ENCODE results near the gene EGFR.

EGFR gene

DNA sequence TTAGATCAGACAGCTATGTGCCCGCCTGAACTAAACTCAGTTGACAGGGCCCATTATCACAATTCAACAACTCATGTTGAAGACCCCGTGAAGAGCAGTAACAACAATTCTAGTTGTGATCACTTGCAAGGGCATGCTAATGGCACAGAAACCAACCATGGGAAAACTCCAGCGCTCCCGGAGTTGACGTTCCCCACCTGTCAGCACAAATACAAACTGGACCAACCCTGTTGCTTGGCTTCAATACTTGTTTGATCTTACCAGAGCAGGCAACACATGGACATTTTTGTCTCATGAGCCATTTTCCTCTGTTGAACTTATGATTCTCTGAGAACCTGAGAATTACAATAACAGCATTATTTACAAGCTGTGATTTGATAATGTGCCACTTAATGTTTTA is 227.4 kb downstream of the EGFR start:
- no peak for TF ChIP-seq BACH2 (CRISPR knock-in tag; IDR thresholded peaks at IDR 0.05; ENCODE audit: borderline replicate concordance)
- no peak for TF ChIP-seq ZFP30 (CRISPR knock-in tag; IDR thresholded peaks at IDR 0.05)
- no peak for TF ChIP-seq SNAI2 (CRISPR knock-in tag; IDR thresholded peaks at IDR 0.05)
- TF ChIP-seq ZNF70 (CRISPR knock-in tag; IDR thresholded peaks at IDR 0.05), result no peak
- TF ChIP-seq POU6F1 (CRISPR knock-in tag; IDR thresholded peaks at IDR 0.05; ENCODE audit: borderline replicate concordance, low read depth), result no peak
- TF ChIP-seq CSDC2 (CRISPR knock-in tag; IDR thresholded peaks at IDR 0.05), result no peak
- no peak for TF ChIP-seq ZNF8 (CRISPR knock-in tag; IDR thresholded peaks at IDR 0.05)
- no peak for TF ChIP-seq GLIS3 (CRISPR knock-in tag; IDR thresholded peaks at IDR 0.05)
- ATAC-seq, result no peak

- ATAC-seq, result peak; percentile 59
- TF ChIP-seq ZNF70 (CRISPR knock-in tag; IDR thresholded peaks at IDR 0.05) (no peak), ZNF565 (CRISPR knock-in tag; conservative IDR thresholded peaks at IDR 0.05; ENCODE audit: low read depth) (no peak), ARNTL (CRISPR knock-in tag; IDR thresholded peaks at IDR 0.05; ENCODE audit: borderline replicate concordance, low read depth) (no peak)
Measured at GRCh38 chr7:55247428-55247827, 228.6 kb downstream of the EGFR start.

DNA sequence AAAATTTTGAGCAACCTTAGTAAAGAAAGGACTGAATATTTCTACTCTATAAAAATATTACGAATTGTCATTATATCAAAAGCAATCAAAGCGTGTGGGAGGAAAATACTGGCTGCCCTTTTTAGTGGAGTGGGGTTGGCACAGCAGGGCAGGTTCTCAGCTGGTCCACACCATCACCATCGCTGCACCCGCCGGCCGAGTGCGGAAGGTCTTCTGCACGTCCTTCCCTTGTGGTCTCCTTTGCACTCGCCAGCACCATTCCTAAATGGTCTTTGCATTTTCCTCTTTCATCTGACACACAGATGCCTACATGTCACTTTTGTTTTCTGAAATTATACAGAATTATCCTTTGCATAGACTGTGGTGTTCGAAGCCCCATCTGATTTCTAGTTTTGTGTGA is 229.7 kb downstream of the EGFR start:
- TF ChIP-seq CSRNP3 (CRISPR knock-in tag; IDR thresholded peaks at IDR 0.05), result no peak
- no peak for TF ChIP-seq ZNF70 (CRISPR knock-in tag; IDR thresholded peaks at IDR 0.05)
- TF ChIP-seq BACH2 (CRISPR knock-in tag; IDR thresholded peaks at IDR 0.05; ENCODE audit: borderline replicate concordance), result no peak
- TF ChIP-seq ZNF8 (CRISPR knock-in tag; IDR thresholded peaks at IDR 0.05), result no peak
- no peak for ATAC-seq

GRCh38 chr7:55249332-55249731 is 230.5 kb downstream of the EGFR start:
- ATAC-seq, result no peak
- TF ChIP-seq ZC3H10 (CRISPR knock-in tag; IDR thresholded peaks at IDR 0.05) (no peak), TCF4 (CRISPR knock-in tag; IDR thresholded peaks at IDR 0.05; ENCODE audit: borderline replicate concordance) (no peak), SNAI2 (CRISPR knock-in tag; IDR thresholded peaks at IDR 0.05) (no peak), POU6F1 (CRISPR knock-in tag; IDR thresholded peaks at IDR 0.05; ENCODE audit: borderline replicate concordance, low read depth) (no peak), ZNF8 (CRISPR knock-in tag; IDR thresholded peaks at IDR 0.05) (no peak), CSRNP3 (CRISPR knock-in tag; IDR thresholded peaks at IDR 0.05) (no peak), ARNTL (CRISPR knock-in tag; IDR thresholded peaks at IDR 0.05; ENCODE audit: borderline replicate concordance, low read depth) (no peak), ESRRG (CRISPR knock-in tag; IDR thresholded peaks at IDR 0.05) (no peak), ZNF565 (CRISPR knock-in tag; conservative IDR thresholded peaks at IDR 0.05; ENCODE audit: low read depth) (no peak)

DNA sequence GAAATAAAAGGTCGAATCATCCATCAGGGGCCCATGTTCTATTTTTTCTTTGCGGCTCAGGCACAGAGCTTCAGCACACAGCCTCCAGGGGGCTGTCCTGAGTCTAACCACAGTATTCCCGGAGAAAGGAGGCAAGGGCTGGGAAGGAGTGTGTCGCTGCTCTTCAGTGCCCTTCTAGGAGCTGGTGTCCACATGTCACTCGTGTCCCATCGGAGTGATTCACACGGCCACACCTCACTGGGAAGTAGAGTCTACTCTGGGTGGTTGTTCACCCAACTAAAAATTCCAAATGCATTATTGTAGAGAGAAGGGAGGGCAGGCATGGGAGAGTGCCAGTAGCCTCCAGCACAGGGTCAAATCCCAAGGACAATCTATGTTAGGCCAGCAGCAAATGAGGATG is 231.5 kb downstream of the EGFR start:
- TF ChIP-seq, protein P1, sequence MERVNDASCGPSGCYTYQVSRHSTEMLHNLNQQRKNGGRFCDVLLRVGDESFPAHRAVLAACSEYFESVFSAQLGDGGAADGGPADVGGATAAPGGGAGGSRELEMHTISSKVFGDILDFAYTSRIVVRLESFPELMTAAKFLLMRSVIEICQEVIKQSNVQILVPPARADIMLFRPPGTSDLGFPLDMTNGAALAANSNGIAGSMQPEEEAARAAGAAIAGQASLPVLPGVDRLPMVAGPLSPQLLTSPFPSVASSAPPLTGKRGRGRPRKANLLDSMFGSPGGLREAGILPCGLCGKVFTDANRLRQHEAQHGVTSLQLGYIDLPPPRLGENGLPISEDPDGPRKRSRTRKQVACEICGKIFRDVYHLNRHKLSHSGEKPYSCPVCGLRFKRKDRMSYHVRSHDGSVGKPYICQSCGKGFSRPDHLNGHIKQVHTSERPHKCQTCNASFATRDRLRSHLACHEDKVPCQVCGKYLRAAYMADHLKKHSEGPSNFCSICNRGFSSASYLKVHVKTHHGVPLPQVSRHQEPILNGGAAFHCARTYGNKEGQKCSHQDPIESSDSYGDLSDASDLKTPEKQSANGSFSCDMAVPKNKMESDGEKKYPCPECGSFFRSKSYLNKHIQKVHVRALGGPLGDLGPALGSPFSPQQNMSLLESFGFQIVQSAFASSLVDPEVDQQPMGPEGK (CRISPR knock-in tag; IDR thresholded peaks at IDR 0.05; ENCODE audit: borderline replicate concordance), result no peak
- TF ChIP-seq OSR1 (CRISPR knock-in tag; IDR thresholded peaks at IDR 0.05), result no peak
- no peak for TF ChIP-seq GLIS3 (CRISPR knock-in tag; IDR thresholded peaks at IDR 0.05)
- TF ChIP-seq ZNF70 (CRISPR knock-in tag; IDR thresholded peaks at IDR 0.05), result no peak
- TF ChIP-seq ISL1 (CRISPR knock-in tag; IDR thresholded peaks at IDR 0.05), result no peak
- no peak for TF ChIP-seq ESRRG (CRISPR knock-in tag; IDR thresholded peaks at IDR 0.05)
- TF ChIP-seq ZC3H10 (CRISPR knock-in tag; IDR thresholded peaks at IDR 0.05), result no peak
- TF ChIP-seq SNAI2 (CRISPR knock-in tag; IDR thresholded peaks at IDR 0.05), result no peak
- TF ChIP-seq ARNTL (CRISPR knock-in tag; IDR thresholded peaks at IDR 0.05; ENCODE audit: borderline replicate concordance, low read depth), result no peak
- no peak for TF ChIP-seq CSDC2 (CRISPR knock-in tag; IDR thresholded peaks at IDR 0.05)
- no peak for TF ChIP-seq RARB (CRISPR knock-in tag; IDR thresholded peaks at IDR 0.05)
- TF ChIP-seq ZNF8 (CRISPR knock-in tag; IDR thresholded peaks at IDR 0.05), result no peak
- TF ChIP-seq TOX (CRISPR knock-in tag; IDR thresholded peaks at IDR 0.05; ENCODE audit: borderline replicate concordance), result no peak
- no peak for TF ChIP-seq ZFP3 (CRISPR knock-in tag; IDR thresholded peaks at IDR 0.05)
- no peak for TF ChIP-seq BACH2 (CRISPR knock-in tag; IDR thresholded peaks at IDR 0.05; ENCODE audit: borderline replicate concordance)
- no peak for TF ChIP-seq ZFP30 (CRISPR knock-in tag; IDR thresholded peaks at IDR 0.05)
- TF ChIP-seq POU6F1 (CRISPR knock-in tag; IDR thresholded peaks at IDR 0.05; ENCODE audit: borderline replicate concordance, low read depth), result no peak
- TF ChIP-seq CREB5 (CRISPR knock-in tag; IDR thresholded peaks at IDR 0.05; ENCODE audit: low read depth), result no peak
- no peak for ATAC-seq

All from SK-N-SH treated with all-trans-retinoic acid at 6 μM for 48 hours (cell line).